Panc1 (cell line): ENCODE results near the gene DGKD. TPM values are rescaled to one million over a fixed set of nuclear protein-coding genes. Genes with fewer than 3 reads are reported as not detected.

Experiments used
- ATAC-seq: fragments of 200-7000 bp; cut with Tn5 transposase; 2 replicates; pipeline ENCODE4 v1.9.1; 2020; ENCODE audit warnings: mild to moderate bottlenecking, moderate library complexity
- BruUV-seq: library from RNA; stranded (reverse); fragments of 400-500 nt; replicated peaks from 2 replicates; lab custom pipeline; 2021; lab: Mats Ljungman, UMichigan
- CTCF ChIA-PET: fragments of 300-600 bp; sonication (Branson Sonifier 250); formaldehyde crosslinking; loops from one replicate; lab custom pipeline; 2022; ENCODE audit warnings: antibody characterized with exemption; lab: Charles Lee
- POLR2A ChIA-PET: fragments of 300-600 bp; sonication (Branson Sonifier 250); formaldehyde crosslinking; loops from one replicate; lab custom pipeline; 2022; ENCODE audit warnings: antibody characterized with exemption; lab: Charles Lee
- DNase-seq: peaks from one replicate; pipeline ENCODE4 v3.0.0-alpha.2; 2010; ENCODE audit warnings: low read depth, low spot score
- H3K27ac ChIP-seq: 2 replicates; pipeline ENCODE4 v1.5.1; 2011; ENCODE audit warnings: mild to moderate bottlenecking, low read length, inconsistent platforms
- H3K27me3 ChIP-seq: fragments of 200-500 bp; sonication (Bioruptor generic); 2 replicates; pipeline ENCODE4 v1.6.0; 2014; ENCODE audit warnings: low read length, inconsistent platforms; ENCODE audit not compliant: control insufficient read depth, insufficient read depth
- H3K36me3 ChIP-seq: fragments of 200-500 bp; sonication (Bioruptor generic); 2 replicates; pipeline ENCODE4 v1.5.1; 2014; ENCODE audit warnings: inconsistent platforms, mild to moderate bottlenecking, low read length, moderate library complexity; ENCODE audit not compliant: control insufficient read depth, insufficient read depth
- H3K4me1 ChIP-seq: 2 replicates; pipeline ENCODE4 v1.5.1; 2011; ENCODE audit warnings: inconsistent platforms, mild to moderate bottlenecking, low read length, moderate library complexity; ENCODE audit not compliant: control insufficient read depth, insufficient read depth
- H3K4me3 ChIP-seq, 2 experiments: 2 replicates each; pipeline ENCODE4 v1.5.1; 2011 to 2012; ENCODE audit warnings: low read depth in 2 of 2, low read length in 2 of 2, mild to moderate bottlenecking in 2 of 2, inconsistent platforms in 1 of 2, moderate library complexity in 1 of 2
- H3K9me3 ChIP-seq: fragments of 200-500 bp; sonication (Bioruptor generic); 2 replicates; pipeline ENCODE4 v1.5.1; 2014; ENCODE audit warnings: low read depth, mild to moderate bottlenecking, inconsistent platforms, low read length, moderate library complexity; ENCODE audit not compliant: control insufficient read depth, insufficient read depth
- POLR2AphosphoS5 ChIP-seq: IDR thresholded peaks from 2 replicates; pipeline ENCODE4 v1.6.1; 2012; ENCODE audit warnings: mild to moderate bottlenecking, low read depth, low read length, moderate library complexity
- SIN3A ChIP-seq: IDR thresholded peaks from 2 replicates; pipeline ENCODE4 v1.6.1; 2012; ENCODE audit warnings: low read depth, mild to moderate bottlenecking, low read length, moderate library complexity, borderline replicate concordance; ENCODE audit not compliant: insufficient read depth
- TCF7L2 ChIP-seq: IDR thresholded peaks from 2 replicates; pipeline ENCODE4 v1.6.1; 2011; ENCODE audit warnings: mild to moderate bottlenecking, low read depth, low read length, inconsistent platforms
- in situ Hi-C: cut with HindIII; loops from 2 replicates; pipeline ENCODE4 v1.10.0; 2016; ENCODE audit warnings: low sequenced_read_pairs, low pct_unique_long_range_greater_than_20kb
- intact Hi-C: fragments of 100-400 bp; cut with micrococcal nuclease; formaldehyde crosslinking; loops from one replicate; pipeline ENCODE4 v1.10.0; 2022; ENCODE audit not compliant: unreplicated experiment
- total RNA-seq: library from RNA; stranded (reverse); gene quantifications from one replicate; pipeline ENCODE4 v1.2.1, GENCODE V29; 2021; ENCODE audit not compliant: unreplicated experiment
- TF ChIP-seq, protein P1 (sequence below), 2 experiments: IDR thresholded peaks; 2 replicates each; pipeline ENCODE4 v1.6.1; 2011 to 2012; ENCODE audit warnings: low read depth in 2 of 2, control low read depth in 1 of 2, low read length in 1 of 2, mild to moderate bottlenecking in 1 of 2, moderate library complexity in 1 of 2; ENCODE audit not compliant: insufficient read depth in 1 of 2
- TF ChIP-seq, protein P2 (sequence below): fragments of 450-650 bp; IDR thresholded peaks from 2 replicates; pipeline ENCODE4 v1.5.1; 2017; ENCODE audit warnings: mild to moderate bottlenecking

The DGKD gene
- total RNA-seq, 1 experiment from 2014 or later, result 89.0 TPM

DNA sequence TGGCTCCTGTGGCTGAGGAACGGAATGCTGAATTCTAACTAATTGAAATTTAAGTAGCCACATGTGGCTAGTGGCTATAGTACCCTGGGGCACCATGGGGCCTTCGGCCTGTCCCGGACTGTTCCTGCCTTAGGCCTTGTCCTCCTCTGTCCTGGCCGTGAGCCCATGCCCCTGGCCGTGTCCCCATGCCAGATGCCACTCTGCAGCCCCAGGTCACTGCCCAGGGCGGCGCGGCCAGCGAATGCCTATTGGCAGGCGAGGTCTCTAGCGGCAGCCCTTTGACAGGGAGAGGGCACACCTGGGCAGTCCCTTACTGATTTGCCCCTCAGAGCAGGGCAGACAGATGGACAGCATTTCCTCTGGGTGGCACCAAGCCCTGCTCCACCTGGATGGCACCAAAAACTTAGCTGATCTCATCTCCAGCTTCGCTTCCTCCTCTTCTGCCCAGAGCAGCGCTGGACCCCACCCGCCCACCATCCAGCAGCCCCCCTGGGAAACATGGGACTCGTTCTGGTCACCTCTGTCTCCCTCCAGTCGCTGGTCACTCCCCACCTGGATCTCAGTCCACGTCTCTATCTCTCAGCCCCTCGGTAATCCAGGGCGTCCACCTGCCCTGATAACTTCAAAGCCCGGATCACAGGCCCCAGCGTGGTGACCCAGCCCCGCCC is 1.1 kb upstream of the DGKD start:
- no TSS peak for BruUV-seq
- Histone ChIP-seq H3K4me3 (peak overlapping the region in 1 of 2 experiments; percentile 52; a peak in 2 of 4 replicates), H3K4me1 (peaks cover 70% of the 10 kb centered on the region), H3K27ac (peak overlapping the region; percentile 90), H3K9me3 (no peaks in the 10 kb centered on the region; the same call in 1 of the 2 replicates), H3K27me3 (no peaks in the 10 kb centered on the region), H3K36me3 (no peaks in the 10 kb centered on the region)
- DNase-seq (no peak), ATAC-seq (peak; percentile 12)
- in situ Hi-C loops, result no loop called here
- ChIA-PET CTCF (interaction anchor here (0.7 to 1.0 kb wide), 2 partner anchors 13 to 90 kb away, joined by 3 to 4 read pairs; no protein-coding TSS in a partner anchor), POLR2A (no interaction called here)
- TF ChIP-seq, protein P1, sequence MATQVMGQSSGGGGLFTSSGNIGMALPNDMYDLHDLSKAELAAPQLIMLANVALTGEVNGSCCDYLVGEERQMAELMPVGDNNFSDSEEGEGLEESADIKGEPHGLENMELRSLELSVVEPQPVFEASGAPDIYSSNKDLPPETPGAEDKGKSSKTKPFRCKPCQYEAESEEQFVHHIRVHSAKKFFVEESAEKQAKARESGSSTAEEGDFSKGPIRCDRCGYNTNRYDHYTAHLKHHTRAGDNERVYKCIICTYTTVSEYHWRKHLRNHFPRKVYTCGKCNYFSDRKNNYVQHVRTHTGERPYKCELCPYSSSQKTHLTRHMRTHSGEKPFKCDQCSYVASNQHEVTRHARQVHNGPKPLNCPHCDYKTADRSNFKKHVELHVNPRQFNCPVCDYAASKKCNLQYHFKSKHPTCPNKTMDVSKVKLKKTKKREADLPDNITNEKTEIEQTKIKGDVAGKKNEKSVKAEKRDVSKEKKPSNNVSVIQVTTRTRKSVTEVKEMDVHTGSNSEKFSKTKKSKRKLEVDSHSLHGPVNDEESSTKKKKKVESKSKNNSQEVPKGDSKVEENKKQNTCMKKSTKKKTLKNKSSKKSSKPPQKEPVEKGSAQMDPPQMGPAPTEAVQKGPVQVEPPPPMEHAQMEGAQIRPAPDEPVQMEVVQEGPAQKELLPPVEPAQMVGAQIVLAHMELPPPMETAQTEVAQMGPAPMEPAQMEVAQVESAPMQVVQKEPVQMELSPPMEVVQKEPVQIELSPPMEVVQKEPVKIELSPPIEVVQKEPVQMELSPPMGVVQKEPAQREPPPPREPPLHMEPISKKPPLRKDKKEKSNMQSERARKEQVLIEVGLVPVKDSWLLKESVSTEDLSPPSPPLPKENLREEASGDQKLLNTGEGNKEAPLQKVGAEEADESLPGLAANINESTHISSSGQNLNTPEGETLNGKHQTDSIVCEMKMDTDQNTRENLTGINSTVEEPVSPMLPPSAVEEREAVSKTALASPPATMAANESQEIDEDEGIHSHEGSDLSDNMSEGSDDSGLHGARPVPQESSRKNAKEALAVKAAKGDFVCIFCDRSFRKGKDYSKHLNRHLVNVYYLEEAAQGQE (IDR thresholded peaks at IDR 0.05; ENCODE audit: insufficient read depth in 1 of 2, low read depth in 2 of 2, low read length in 1 of 2), result no peak
- TF ChIP-seq TCF7L2, result peak; percentile 77
- intact Hi-C loops, result loop anchor here (10.0 kb wide), 1 partner anchor 92 kb away; no protein-coding TSS in a partner anchor

DNA sequence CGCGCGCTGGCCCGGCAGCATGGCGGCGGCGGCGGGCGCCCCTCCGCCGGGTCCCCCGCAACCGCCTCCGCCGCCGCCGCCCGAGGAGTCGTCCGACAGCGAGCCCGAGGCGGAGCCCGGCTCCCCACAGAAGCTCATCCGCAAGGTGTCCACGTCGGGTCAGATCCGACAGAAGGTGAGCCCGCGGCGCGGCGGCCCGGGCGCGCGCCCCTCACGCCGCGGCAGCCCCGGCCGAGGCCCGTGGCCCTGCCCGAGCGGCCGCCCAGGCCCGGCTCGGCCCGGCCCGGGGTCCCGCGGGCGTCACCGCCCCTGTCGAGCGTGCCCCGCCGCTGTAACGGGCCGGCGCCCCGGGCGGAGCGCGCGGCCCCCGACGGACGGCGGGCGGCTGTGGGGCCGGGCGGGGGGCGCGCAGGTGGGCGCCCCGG is 218 bp downstream of the DGKD start:
- Histone ChIP-seq H3K9me3 (no peaks in the 10 kb centered on the region; the same call in 1 of the 2 replicates), H3K4me1 (peaks cover 57% of the 10 kb centered on the region), H3K4me3 (peak overlapping the region; percentile 83 to 87), H3K27ac (no peak overlapping the region), H3K27me3 (no peaks in the 10 kb centered on the region), H3K36me3 (no peaks in the 10 kb centered on the region)
- ChIA-PET POLR2A (no interaction called here), CTCF (interaction anchor here (0.6 kb wide), 1 partner anchor 357 kb away, joined by 3 read pairs; no protein-coding TSS in a partner anchor)
- ATAC-seq, result peak; percentile 13
- TF ChIP-seq POLR2AphosphoS5 (0 out of 2 replicates have a peak, but pooled peaks have one; percentile 30), SIN3A (peak; percentile 65; the same call in 1 of the 2 replicates), TCF7L2 (no peak)
- TF ChIP-seq, protein P1 (IDR thresholded peaks at IDR 0.05; ENCODE audit: insufficient read depth in 1 of 2, low read depth in 2 of 2, low read length in 1 of 2), result no peak
- TF ChIP-seq, protein P2, sequence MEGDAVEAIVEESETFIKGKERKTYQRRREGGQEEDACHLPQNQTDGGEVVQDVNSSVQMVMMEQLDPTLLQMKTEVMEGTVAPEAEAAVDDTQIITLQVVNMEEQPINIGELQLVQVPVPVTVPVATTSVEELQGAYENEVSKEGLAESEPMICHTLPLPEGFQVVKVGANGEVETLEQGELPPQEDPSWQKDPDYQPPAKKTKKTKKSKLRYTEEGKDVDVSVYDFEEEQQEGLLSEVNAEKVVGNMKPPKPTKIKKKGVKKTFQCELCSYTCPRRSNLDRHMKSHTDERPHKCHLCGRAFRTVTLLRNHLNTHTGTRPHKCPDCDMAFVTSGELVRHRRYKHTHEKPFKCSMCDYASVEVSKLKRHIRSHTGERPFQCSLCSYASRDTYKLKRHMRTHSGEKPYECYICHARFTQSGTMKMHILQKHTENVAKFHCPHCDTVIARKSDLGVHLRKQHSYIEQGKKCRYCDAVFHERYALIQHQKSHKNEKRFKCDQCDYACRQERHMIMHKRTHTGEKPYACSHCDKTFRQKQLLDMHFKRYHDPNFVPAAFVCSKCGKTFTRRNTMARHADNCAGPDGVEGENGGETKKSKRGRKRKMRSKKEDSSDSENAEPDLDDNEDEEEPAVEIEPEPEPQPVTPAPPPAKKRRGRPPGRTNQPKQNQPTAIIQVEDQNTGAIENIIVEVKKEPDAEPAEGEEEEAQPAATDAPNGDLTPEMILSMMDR, result no peak
- in situ Hi-C loops, result no loop called here
- intact Hi-C loops, result loop anchor here (10.0 kb wide), 1 partner anchor 90 kb away; no protein-coding TSS in a partner anchor
- no TSS peak for BruUV-seq
- no peak for DNase-seq
